ENCODE data around the gene BLOC1S3. TPM values are rescaled to one million over a fixed set of nuclear protein-coding genes. Genes with fewer than 3 reads are reported as not detected.
A peak's percentile ranks its signal among the peaks of the same experiment; 100 is the strongest.

The BLOC1S3 gene
- polyA plus RNA-seq, 2 of the 4 experiments (the other 2 are of a cell fraction): 7.5 to 12.2 TPM

- DNase-seq (ENCODE audit: low read depth in 1 of 2, low spot score in 1 of 2) (no peak), FAIRE-seq (no peak), ATAC-seq (no peak)
- ChIA-PET POLR2A (no interaction called here), CTCF (interaction anchor here (0.5 to 3.1 kb wide), 6 partner anchors 9 to 134 kb away, joined by 3 to 18 read pairs (median 3); partner anchors contain the start of genes BLOC1S3 and TRAPPC6A)
- Histone ChIP-seq H3K4me2 (no peak overlapping the region), H3K9me3 (no peaks in the 10 kb centered on the region), H3K4me1 (0 out of 3 replicates have a peak, but pooled peaks cover 4% of the 10 kb centered on the region), H3K4me3 (no peak overlapping the region), H3K27ac (no peak overlapping the region)
- WGBS (ENCODE audit: missing lambda C conversion rate): 81% methylated on average over 16 of the region's 16 CpGs
- TF ChIP-seq CHD2 (IDR thresholded peaks at IDR 0.05; ENCODE audit: low read length, partially characterized antibody): no peak
These were observed 9.7 kb upstream of the BLOC1S3 start for GRCh38 chr19:45168767-45169351.

DNA sequence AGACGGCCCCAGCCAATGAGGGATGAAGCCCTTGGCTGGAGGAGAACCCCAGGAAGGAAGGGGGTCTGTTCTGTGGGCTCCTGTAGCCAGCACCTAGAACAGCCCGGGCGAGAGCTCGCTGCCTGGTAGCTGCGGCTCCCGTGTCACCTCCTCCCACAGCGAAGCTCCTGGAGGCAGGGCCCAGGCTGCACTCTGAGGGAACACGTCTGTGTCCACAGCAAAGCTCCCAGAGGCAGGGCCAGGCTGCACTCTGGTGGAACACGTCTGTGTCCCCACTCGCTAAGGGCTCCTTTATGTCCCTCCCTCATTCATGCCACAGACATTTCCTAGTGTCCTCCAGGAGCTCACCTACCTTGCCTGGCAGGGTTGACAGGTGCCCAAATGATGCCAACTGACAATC, 9.0 kb upstream of the BLOC1S3 start:
- Histone ChIP-seq H3K4me3 (no peak overlapping the region), H3K9me3 (no peaks in the 10 kb centered on the region), H3K27ac (no peak overlapping the region), H3K4me1 (no peaks in the 10 kb centered on the region), H3K4me2 (no peak overlapping the region)
- ATAC-seq (no peak), DNase-seq (ENCODE audit: low read depth in 1 of 2, low spot score in 1 of 2) (no peak), FAIRE-seq (no peak)
- POLR2A ChIA-PET: no interaction called here
- TF ChIP-seq EHF (CRISPR knock-in tag; IDR thresholded peaks at IDR 0.05) (no peak), HOXA7 (CRISPR knock-in tag; IDR thresholded peaks at IDR 0.05) (no peak), ZFP36 (IDR thresholded peaks at IDR 0.05; ENCODE audit: borderline replicate concordance, partially characterized antibody) (no peak), GATA3 (IDR thresholded peaks at IDR 0.05; ENCODE audit: borderline replicate concordance) (no peak), CBX8 (IDR thresholded peaks at IDR 0.05) (no peak), RCOR1 (IDR thresholded peaks at IDR 0.05; ENCODE audit: low read depth, low read length) (no peak), MAZ (IDR thresholded peaks at IDR 0.05; ENCODE audit: borderline replicate concordance, low read depth, low read length) (no peak), JUN (IDR thresholded peaks at IDR 0.05) (no peak), CEBPB (IDR thresholded peaks at IDR 0.05) (no peak)
- TF ChIP-seq, protein P1, sequence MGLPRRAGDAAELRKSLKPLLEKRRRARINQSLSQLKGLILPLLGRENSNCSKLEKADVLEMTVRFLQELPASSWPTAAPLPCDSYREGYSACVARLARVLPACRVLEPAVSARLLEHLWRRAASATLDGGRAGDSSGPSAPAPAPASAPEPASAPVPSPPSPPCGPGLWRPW (IDR thresholded peaks at IDR 0.05): no peak
- WGBS (ENCODE audit: missing lambda C conversion rate): 85% methylated on average over 10 of the region's 10 CpGs
- CTCF ChIA-PET: interaction anchor here (0.6 to 2.8 kb wide), 6 partner anchors 9 to 265 kb away, joined by 3 to 9 read pairs (median 4); partner anchors contain the start of gene BLOC1S3

GRCh38 chr19:45170146-45171106, 8.2 kb upstream of the BLOC1S3 start:
- no peaks in the 10 kb centered on the region for H3K9me3 ChIP-seq
- 67% methylated on average over 16 of the region's 21 CpGs for WGBS (ENCODE audit: missing lambda C conversion rate)
- H3K4me1 ChIP-seq: no peaks in the 10 kb centered on the region
- ATAC-seq: peak in 1 of 2 experiments; percentile 12; a peak in 1 of 6 replicates
- H3K27ac ChIP-seq: no peak overlapping the region
- no peak for TF ChIP-seq BCL3 (IDR thresholded peaks at IDR 0.05)
- no peak for TF ChIP-seq EP300 (IDR thresholded peaks at IDR 0.05)
- TF ChIP-seq SMC3 (IDR thresholded peaks at IDR 0.05): no peak
- TF ChIP-seq CBX8 (IDR thresholded peaks at IDR 0.05): no peak
- no peak for TF ChIP-seq NPAS2 (CRISPR knock-in tag; IDR thresholded peaks at IDR 0.05; ENCODE audit: borderline replicate concordance)
- TF ChIP-seq HOXB5 (CRISPR knock-in tag; IDR thresholded peaks at IDR 0.05): no peak
- no peak for TF ChIP-seq ZNF302 (CRISPR knock-in tag; IDR thresholded peaks at IDR 0.05)
- no peak for TF ChIP-seq USF2 (IDR thresholded peaks at IDR 0.05)
- TF ChIP-seq HDAC2 (IDR thresholded peaks at IDR 0.05): no peak
- no peak for TF ChIP-seq FOSL2 (IDR thresholded peaks at IDR 0.05)
- no peak for TF ChIP-seq FOSL2 (CRISPR knock-in tag; IDR thresholded peaks at IDR 0.05)
- no peak for TF ChIP-seq POLR2AphosphoS2 (conservative IDR thresholded peaks at IDR 0.05; ENCODE audit: low read length)
- TF ChIP-seq EHF (CRISPR knock-in tag; IDR thresholded peaks at IDR 0.05): no peak
- TF ChIP-seq CTCF (IDR thresholded peaks at IDR 0.05): no peak
- no peak for TF ChIP-seq CHD2 (IDR thresholded peaks at IDR 0.05; ENCODE audit: low read length, partially characterized antibody)
- TF ChIP-seq NR3C1 (IDR thresholded peaks at IDR 0.05): no peak
- H3K4me2 ChIP-seq: no peak overlapping the region
- no peak for DNase-seq (ENCODE audit: low read depth in 1 of 2, low spot score in 1 of 2)
- no peak overlapping the region for H3K4me3 ChIP-seq
- POLR2A ChIA-PET: no interaction called here
- FAIRE-seq: no peak
- CTCF ChIA-PET: interaction anchor here (0.7 to 1.8 kb wide), 6 partner anchors 8 to 266 kb away, joined by 3 to 8 read pairs (median 4); partner anchors contain the start of gene BLOC1S3

All from A549 (cell line).